Renal cortex interstitium (tissue), 11 donors: Measurements from ENCODE around the gene UHRF2. TPM values are rescaled to one million over a fixed set of nuclear protein-coding genes. Genes with fewer than 3 reads are reported as not detected.
"Not testable (repeated sequence)": the region's sequence is repeated elsewhere in the genome, so short reads cannot be mapped to it uniquely, and the experiment has no call there.

Experiments
- DNase-seq, 11 donors: peaks; one replicate each; pipeline ENCODE4 v3.0.0-alpha.2; 2013; ENCODE audit warnings: low read depth in 9 of 11, low spot score in 4 of 11; ENCODE audit errors: extremely low read depth in 1 of 11
- polyA plus RNA-seq, 3 donors: library from polyadenylated mRNA; unstranded; fragments of 120-200 nt; gene quantifications; one replicate each; pipeline ENCODE4 v1.2.1, GENCODE V29; 2013; ENCODE audit not compliant: insufficient read length in 3 of 3

UHRF2 gene
- polyA plus RNA-seq, 3 donors: 59.3 to 80.7 (median 77.8) TPM

DNA sequence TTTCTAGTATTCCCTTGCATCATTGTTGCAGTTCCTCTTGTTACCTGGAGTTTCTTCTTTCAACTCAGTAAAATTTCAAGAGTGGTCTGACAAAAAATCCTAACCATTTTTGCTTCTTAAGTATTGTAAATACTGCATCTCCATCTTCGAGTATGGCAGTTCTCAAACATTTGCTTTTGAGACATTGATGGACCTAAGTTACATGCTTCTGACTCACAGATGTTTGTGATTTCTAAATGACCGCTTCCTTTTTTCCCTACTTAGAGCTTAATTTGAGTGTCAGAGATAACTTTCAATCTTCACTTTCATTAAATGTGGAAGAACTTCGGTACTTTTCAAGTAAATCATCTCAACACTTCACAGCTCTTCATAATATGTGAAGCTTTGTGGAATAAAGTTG, 4.2 kb downstream of the UHRF2 start:
- DNase-seq: no peak

DNA sequence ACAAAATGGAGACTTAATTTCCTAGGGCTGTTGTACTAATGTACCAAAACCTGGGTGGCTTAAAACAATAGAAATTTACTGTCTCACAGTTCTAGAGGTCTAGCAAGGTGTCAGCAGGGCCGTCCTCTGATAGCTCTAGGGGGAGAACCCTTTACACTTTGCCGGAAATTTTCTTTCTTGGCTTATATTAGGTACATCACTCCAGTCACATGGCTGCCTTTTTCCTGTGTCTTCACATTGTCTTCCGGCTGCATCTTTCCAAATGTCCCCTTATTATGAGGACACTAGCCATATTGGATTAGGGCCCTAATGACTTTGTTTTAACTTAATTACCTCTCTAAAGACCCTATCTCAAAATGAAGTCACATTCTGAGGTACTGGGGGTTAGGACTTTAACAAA, 5.8 kb downstream of the UHRF2 start:
- DNase-seq: no peak

DNA sequence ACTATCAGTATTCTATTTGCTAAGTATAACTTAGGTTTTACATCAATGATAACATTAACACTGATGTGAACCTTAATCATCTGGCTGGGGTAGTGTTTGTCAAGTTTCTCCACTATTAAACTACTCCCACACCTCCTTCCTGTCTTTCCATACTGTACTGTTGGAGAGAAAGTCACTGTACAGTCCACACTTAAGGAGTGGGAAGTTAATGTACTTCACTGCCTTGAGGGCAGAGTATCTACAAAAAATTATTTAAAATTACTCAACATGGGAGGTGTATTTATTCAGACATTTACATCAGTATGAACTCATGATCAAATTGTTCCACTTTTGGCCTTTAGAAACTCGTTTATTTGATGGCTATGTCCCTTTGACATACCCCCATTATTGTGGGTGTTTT, 11.9 kb downstream of the UHRF2 start:
- no peak for DNase-seq

DNA sequence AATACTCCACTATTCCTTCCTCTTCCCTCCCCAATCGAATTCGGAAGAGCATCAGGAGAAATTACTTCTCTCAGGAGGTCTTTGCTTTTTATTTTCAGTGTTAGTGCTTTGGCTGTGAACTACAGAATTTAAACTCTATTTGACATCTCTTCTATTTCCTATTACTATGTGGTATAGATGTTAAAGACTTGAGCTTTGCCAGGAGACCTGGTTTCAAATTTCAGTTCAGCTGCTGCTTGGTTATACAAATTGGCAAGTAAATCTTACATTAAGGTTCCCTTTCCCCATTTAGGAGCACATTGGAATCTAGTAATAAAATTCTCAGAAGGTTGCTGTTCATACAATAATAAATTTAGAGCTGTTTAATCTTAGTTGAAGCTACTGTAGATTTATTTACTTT, 13.1 kb downstream of the UHRF2 start:
- no peak for DNase-seq

DNA sequence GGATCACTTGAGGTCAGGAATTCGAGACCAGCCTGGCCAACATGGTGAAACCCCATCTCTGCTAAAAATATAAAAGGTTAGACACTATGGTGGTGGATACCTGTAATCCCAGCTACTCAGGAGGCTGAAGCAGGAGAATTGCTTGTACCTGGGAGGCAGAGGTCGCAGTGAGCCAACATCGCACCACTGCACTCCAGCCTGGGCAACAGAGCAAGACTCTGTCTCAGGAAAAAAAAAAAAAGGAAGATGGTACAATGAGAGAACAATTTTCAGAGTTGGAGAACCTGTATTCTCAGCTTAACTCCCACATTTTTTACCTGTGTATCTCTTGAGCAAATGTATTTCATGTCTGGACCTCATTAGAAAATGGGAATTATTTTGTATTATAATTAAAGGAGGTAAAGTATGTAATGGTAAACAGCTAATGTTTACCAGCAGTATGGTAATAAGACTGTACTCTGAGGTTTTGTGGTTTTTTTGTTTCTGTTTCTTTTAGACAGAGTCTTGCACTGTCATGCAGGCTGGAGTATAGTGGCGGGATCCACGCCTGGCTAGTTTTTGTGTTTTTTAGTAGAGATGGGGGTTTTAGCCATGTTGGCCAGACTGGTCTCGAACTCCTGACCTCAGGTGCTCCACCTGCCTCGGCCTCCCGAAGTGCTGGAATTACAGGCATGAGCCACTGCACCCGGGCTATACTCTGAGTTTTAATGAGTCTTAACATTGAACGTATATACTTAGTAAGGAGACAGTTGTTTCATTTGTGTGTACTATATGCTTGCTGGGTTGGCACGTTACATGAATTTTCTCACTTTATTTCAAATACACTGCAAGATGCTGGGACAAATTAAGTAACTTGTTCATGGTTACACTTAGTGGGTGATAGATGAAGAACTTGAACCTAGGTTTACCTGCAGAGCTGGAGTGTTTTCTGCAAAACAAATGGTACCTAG, 16.2 kb downstream of the UHRF2 start:
- DNase-seq: no peak

DNA sequence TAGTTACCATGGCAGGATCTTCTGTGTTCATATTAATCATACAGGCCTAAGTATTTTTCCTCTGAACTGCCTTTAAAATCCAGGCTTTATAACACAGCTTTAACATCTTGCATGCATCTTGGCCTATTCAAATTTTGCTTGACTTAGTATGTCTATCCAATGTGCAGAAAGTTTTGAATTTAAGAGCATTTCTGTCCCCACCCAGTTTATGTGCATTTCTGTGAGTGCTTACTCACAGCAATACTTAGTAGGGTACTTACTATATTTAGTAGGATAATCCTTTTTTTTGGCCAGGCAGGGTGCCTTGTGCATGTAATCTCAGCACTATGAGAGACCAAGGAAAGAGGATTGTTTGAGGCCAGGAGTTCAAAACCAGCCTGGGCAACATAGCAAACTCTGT, 18.0 kb downstream of the UHRF2 start:
- no peak for DNase-seq

DNA sequence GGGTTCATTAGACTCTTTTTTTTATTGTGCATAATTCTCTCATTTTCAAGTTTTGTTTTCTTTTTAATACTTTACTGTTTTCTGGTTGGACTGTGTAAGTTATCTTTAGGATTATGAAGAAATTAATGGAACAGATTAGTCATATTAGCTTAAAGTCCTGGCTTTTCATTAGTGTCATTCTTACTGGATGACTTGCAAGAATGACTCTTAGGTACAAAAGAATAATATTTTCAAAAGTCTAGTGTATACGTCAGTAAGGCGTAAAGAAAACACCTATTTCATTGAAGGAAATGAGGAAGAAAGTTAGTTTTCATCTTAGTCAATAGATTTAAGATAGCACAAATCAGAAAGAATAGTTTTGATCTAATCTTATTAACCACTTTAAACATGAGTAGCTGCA, 20.4 kb downstream of the UHRF2 start:
- no peak for DNase-seq

DNA sequence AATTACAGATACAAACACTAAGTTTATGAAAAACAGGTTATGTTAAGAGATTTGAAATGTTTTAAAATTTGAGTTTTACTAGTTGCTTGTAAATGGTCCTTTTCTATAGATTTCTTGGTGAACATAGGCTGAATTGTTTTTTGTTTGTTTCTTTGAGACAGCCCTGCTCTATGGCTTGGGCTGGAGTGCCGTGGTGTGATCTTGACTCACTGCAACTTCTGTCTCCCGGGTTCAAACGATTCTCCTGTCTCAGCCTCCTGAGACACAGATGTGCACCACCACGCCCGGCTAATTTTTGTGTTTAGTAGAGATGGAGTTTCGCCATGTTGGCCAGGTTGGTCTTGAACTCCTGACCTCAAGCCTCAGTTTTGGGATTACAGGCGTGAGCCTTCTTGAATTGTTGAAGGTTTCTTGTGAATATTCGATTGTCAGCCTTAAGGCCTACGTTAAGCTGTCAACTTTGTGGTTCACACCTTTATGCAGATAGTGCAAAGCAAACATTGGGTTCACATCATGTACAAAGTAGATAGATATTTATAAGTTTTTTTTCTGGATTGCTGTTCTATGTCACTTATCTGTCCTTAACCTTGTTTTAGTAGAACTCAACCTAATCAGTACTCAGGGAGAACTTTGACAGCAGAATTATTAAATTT, 26.2 kb downstream of the UHRF2 start:
- DNase-seq: no peak

DNA sequence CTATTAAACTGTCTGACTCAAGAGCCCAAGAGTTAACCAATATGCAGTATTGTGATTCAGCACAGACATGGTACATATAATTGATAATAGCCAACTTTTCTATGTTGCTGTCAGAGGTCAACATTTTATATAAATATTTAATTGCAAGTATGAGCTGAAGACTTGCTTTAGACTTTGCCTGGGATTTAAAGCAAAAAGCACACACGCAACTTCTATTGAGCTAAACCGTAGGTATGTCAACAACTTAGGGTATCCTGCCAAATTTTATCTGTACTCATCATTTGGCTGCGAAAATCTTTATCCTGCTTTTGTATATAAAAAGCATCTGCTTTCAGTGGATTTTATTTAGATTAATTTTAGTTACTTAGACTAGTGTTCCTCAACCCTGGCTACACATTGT, 27.4 kb downstream of the UHRF2 start:
- DNase-seq: no peak

DNA sequence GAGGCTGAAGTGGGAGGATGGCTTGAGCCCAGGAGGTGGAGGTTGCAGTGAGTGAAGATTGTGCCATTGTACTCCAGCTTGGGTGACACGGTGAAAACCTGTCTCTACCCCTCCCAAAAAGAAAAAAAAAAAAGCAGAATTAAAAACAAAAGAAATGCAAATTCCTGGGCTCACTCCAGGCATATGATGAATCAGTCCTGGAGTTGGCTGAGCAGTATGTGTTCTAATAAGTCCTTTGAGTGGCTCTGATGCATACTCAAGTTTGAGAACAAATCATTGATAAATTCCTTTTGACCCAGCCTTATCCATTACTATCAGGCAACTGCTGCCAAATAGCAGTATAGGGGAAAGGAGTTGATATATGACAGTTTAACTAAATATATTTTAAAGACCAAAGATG, 28.3 kb downstream of the UHRF2 start:
- no peak for DNase-seq

DNA sequence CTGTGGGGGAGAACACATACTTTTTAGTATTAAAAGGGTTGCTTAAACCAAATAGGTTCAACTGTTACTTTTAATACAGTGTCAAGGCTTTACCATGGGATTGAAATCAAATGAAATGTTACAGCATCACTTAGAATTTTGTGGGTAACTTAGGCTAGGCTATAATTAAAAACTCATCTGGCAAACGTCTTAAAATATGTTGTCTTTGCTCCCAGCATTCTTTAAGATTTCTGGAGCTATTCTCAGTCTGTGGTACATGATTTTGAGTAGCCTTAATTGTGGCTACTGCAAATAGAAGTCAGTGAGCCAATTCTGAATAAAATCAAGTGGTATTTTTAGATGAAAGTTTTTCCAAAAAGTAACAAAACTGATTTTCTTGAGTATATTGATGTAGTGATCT, 30.7 kb downstream of the UHRF2 start:
- DNase-seq: no peak

DNA sequence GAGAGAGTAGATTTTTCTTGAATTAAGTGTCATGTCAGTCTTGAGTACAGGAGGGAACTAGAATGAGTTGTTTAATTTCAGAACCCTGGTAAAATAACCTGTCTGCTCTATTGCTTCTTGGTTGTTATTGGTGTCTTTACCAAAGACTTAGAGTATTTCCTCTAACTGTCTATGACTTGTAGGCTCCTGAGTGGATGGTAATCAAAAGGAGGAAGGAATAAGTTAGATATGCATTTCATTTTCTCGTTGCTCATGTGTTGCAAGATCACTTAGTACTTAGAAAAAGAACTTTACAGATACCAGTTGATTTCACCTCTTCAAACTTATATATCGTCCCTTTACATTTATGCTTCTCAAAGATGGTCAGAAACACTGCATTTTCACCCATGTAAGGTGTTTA, 31.1 kb downstream of the UHRF2 start:
- DNase-seq: no peak

DNA sequence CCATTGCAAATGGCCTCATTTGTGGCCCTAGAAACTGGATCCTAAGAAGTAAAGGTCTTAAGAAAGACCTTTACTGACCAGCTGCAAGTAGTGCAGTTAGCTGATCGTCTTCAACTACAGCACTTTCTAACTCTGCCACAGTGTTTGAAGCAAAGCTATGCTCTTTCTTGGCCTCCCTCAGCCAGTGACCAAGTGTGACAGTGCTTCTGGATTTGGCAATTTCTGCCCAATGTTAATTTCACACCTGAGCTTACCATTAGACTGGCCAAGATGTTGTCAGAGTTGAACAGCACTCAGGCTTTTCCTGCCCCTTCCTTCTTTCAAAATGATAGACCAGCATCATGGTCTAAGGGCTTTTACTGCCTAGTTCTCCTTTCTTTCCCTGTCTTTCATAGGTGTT, 36.1 kb downstream of the UHRF2 start:
- DNase-seq: no peak

DNA sequence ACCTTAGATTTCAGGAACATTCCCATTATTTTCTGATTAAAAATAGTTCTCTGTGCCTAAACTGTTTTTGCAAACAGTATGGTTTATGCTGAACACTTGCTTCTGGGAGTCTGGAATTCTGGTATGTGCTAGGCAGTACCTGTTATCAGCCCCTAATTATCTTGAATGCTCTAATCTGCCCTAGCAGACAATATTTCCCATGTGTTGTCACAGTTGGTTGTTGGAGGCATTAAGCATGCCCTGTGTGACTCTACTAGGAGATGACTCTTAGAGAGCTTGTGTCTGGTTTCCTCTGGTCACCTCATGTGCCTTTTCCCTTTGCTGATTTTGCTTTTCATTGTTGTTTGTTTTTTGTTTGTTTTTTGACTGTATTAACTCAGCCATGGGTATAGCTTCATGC, 36.6 kb downstream of the UHRF2 start:
- DNase-seq: no peak

DNA sequence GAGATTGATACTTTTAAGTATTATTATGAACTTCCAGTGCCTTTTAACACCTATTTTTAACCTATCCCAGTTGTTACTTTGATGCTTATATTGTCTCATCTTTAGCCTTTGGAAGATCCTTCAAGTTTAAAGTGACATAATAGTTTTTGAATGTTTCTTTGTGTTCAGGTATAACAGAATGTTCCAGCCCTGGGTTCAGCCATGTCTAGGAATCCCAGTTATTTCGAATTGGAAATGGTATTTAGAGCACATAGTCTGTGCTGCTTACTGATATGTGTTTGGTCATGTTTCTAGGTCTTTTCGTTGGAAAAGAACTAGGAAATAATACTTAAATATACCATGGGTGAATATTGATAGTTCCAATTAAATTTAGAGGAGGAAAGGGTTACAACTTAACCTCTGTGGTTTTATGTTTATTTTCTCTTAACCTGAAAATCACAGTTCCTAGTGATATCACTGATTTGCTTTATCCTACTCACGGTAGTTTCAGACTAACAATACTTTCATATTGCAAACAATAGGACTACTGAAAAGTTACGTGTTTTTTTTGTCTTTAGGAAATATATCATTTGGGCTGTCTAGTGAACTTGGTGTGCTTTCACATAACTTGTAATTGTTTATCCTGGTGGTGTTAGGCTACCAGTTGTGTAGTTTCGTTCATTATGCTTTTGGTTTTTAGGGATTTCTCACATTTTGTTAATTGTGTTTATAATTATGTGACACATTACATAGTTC, 37.8 kb downstream of the UHRF2 start:
- DNase-seq: no peak

DNA sequence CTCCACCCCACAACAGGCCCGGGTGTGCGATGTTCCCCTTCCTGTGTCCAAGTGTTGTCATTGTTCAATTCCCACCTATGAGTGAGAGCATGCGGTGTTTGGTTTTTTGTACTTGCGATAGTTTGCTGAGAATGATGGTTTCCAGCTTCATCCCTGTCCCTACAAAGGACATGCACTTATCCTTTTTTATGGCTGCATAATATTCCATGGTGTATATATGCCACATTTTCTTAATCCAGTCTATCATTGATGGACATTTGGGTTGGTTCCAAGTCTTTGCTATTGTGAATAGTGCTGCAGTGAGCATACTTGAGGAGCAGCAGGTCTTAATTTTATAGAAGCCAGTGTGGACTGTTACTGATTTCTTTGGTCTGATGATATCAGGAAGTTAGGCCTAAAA, 42.3 kb downstream of the UHRF2 start:
- DNase-seq: not testable (repeated sequence)

DNA sequence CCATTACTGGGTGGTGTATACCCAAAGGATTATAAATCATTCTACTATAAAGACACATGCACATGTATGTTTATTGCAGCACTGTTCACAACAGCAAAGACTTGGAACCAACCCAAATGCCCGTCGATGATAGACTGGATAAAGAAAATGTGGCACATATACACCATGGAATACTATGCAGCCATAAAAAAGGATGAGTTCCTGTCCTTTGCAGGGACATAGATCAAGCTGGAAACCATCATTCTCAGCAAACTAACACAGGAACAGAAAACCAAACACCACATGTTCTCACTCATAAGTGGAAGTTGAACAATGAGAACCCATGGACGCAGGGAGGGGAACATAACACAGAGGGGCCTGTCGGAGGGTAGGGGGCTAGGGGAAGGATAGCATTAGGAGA, 45.7 kb downstream of the UHRF2 start:
- DNase-seq: not testable (repeated sequence)

DNA sequence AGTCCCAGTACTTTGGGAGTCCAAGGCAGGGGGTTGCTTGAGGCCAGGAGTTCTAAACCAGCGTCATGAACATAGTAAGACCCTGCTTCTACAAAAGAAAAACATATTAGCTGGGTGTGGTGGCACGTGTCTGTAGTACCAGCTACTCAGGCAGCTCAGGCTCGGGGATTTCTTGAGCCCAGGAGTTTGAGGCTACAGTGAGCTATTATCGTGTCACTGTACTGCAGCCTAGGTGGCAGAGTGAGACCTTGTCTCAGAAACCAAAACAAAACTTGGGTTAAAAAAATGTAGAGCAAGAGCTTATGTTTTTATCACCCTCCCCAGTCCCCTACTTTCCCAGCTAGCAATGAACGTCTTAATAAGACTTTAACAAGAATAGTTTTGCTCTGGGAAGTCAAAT, 46.7 kb downstream of the UHRF2 start:
- DNase-seq: no peak

DNA sequence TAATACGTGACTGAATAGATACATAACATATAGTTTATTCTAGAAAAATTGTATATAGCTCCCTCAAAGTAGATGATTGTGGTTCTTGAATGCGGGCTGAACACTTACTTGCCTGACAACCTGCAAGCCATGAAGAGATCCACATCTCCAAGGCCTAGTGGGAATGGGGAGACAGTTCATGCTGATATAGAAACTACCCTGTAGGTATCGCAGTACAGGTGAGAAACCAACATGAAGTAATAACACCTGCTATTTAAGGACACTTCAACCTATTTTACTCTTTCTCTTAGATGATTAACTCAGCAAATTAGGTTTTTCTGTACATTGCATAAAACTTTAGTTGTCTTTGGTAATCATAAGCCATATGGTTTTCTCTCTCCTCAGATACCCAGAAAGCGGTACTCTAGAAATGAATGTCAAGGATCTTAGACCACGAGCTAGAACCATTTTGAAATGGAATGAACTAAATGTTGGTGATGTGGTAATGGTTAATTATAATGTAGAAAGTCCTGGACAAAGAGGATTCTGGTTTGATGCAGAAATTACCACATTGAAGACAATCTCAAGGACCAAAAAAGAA, 47.3 kb downstream of the UHRF2 start:
- no peak for DNase-seq

DNA sequence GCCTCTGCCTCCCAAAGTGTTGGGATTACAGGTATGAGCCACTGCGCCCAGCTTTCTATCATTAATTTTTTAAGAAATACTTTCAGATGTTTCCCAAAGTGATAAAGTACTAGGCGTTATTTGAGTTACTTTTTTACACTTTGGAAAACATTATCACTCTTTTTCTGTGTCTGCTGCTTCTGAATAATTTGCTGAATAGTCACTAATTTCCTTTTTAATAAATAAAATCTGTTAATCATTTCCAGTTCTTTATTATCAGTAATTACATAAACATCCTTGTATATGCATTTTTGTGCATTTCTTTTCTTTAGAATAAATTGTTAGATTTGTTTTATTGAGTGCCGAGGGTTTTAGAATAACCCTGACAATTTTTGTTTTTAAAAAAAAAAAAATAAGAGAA, 48.6 kb downstream of the UHRF2 start:
- DNase-seq: no peak
